AG04450 (cell line): Measurements from ENCODE around the gene NYAP1. TPM values are rescaled to one million over a fixed set of nuclear protein-coding genes. Genes with fewer than 3 reads are reported as not detected.
"Not testable (repeated sequence)": the region's sequence is repeated elsewhere in the genome, so short reads cannot be mapped to it uniquely, and the experiment has no call there.

Experiments
- CTCF ChIA-PET: fragments of 300-600, 350-600 bp; formaldehyde crosslinking; extraction: SDS; loops from one replicate; lab custom pipeline; 2022; ENCODE audit warnings: antibody characterized with exemption, inconsistent platforms; lab: Charles Lee
- POLR2A ChIA-PET: fragments of 350-600 bp; formaldehyde crosslinking; extraction: SDS; loops from one replicate; lab custom pipeline; 2021; ENCODE audit warnings: antibody characterized with exemption, inconsistent platforms; lab: Yijun Ruan, JAX
- DNase-seq: peaks from one replicate; pipeline ENCODE4 v3.0.0-alpha.2; 2011; ENCODE audit warnings: low read depth, low spot score
- H3K27ac ChIP-seq: one replicate; pipeline ENCODE4 v1.5.1; 2012; ENCODE audit warnings: low read depth, low read length, control low read depth
- H3K27me3 ChIP-seq: one replicate; pipeline ENCODE4 v1.6.0; 2012; ENCODE audit warnings: low read length; ENCODE audit not compliant: control insufficient read depth, insufficient read depth
- H3K4me3 ChIP-seq: 2 replicates; pipeline ENCODE4 v1.5.1; 2011; ENCODE audit warnings: mild to moderate bottlenecking, low read depth, low read length, control low read depth
- H3K9me3 ChIP-seq: 2 replicates; pipeline ENCODE4 v1.5.1; 2012; ENCODE audit warnings: low read length; ENCODE audit not compliant: control insufficient read depth, insufficient read depth
- CTCF ChIP-seq: IDR thresholded peaks from 2 replicates; pipeline ENCODE4 v1.5.1; 2011; ENCODE audit warnings: low read depth, low read length, control low read depth, inconsistent platforms
- polyA plus RNA-seq: library from polyadenylated mRNA; depleted of rRNA; stranded (reverse); fragments of >200 nt; gene quantifications from 2 replicates; pipeline ENCODE4 v1.2.3, GENCODE V29; 2011

NYAP1 gene
- polyA plus RNA-seq, 1 experiment: 0.35 TPM

- no peak for DNase-seq
- CTCF ChIA-PET: interaction anchor here (0.5 to 1.0 kb wide), 4 partner anchors 8 to 211 kb away, joined by 3 to 4 read pairs (median 4); no protein-coding TSS in a partner anchor
- no peak overlapping the region for H3K4me3 ChIP-seq
- H3K27ac ChIP-seq: no peak overlapping the region
- no peak for TF ChIP-seq CTCF
- no peaks in the 10 kb centered on the region for H3K27me3 ChIP-seq
- H3K9me3 ChIP-seq: no peaks in the 10 kb centered on the region
- POLR2A ChIA-PET: interaction anchor here (0.7 to 1.6 kb wide), 2 partner anchors 20 to 137 kb away, joined by 6 to 8 read pairs; partner anchors contain the start of genes FBXO24, MEPCE and ZCWPW1
Measured at GRCh38 chr7:100449190-100449795, 34.4 kb upstream of the NYAP1 start.

DNA sequence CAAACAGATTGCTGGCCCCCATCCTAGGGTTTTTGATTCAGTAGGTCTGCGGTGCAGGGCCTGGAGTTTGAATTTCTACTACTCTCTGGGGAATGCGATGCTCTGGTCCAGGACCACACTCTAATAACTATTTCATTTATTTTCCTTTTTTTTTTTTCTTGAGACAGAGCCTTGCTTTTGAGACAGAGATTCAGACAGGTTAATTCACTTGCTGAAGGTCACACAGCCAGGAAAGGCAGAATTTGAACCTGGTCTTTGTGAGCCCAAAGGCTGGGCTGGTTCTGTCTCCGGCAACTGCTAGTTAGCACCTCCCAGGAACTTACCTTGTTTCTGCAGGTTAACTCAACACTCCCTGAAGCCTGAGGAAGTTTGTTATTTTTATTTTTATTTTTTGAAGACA is 31.2 kb upstream of the NYAP1 start:
- no peak for TF ChIP-seq CTCF
- ChIA-PET CTCF (interaction anchor here (1.4 kb wide), 1 partner anchor 13 kb away, joined by 5 read pairs; no protein-coding TSS in a partner anchor), POLR2A (no interaction called here)
- Histone ChIP-seq H3K27me3 (no peaks in the 10 kb centered on the region), H3K4me3 (no peak overlapping the region), H3K9me3 (no peaks in the 10 kb centered on the region), H3K27ac (no peak overlapping the region)
- DNase-seq: no peak

GRCh38 chr7:100453854-100454253 is 29.9 kb upstream of the NYAP1 start:
- H3K27me3 ChIP-seq, H3K9me3 ChIP-seq, POLR2A ChIA-PET, H3K4me3 ChIP-seq, DNase-seq, H3K27ac ChIP-seq: not testable (repeated sequence)
- CTCF ChIA-PET: interaction anchor here (0.9 to 2.3 kb wide), 4 partner anchors 11 to 105 kb away, joined by 3 to 12 read pairs (median 5); partner anchors contain the start of gene SPACDR

DNA sequence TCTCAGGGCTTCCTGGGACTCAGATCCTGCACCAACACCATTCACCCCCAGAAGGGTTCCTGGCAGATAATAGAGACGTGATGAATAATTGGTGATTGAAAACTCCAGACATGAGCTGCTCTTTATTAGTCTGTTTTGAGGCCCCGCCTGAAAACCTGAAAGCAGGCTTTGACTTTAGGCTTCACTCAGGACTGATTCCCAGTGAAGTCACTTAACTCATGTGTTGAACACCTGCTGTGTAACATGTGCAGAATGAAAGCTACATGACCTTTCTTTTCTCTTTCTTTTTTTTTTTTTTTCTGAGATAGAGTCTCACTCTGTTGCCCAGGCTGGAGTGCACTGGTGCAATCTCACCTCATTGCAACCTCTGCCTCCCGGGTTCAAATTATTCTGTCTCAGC is 28.5 kb upstream of the NYAP1 start:
- no peaks in the 10 kb centered on the region for H3K9me3 ChIP-seq
- no peak for TF ChIP-seq CTCF
- ChIA-PET CTCF (interaction anchor here (0.6 to 2.3 kb wide), 5 partner anchors 10 to 109 kb away, joined by 3 to 12 read pairs (median 4); partner anchors contain the start of gene SPACDR), POLR2A (interaction anchor here (0.6 to 1.0 kb wide), 2 partner anchors 11 to 15 kb away, joined by 3 read pairs; no protein-coding TSS in a partner anchor)
- H3K4me3 ChIP-seq: no peak overlapping the region
- H3K27ac ChIP-seq: no peak overlapping the region
- H3K27me3 ChIP-seq: no peaks in the 10 kb centered on the region
- no peak for DNase-seq

- TF ChIP-seq CTCF: no peak
- Histone ChIP-seq H3K27me3 (no peaks in the 10 kb centered on the region), H3K27ac (no peak overlapping the region), H3K9me3 (no peaks in the 10 kb centered on the region), H3K4me3 (no peak overlapping the region)
- ChIA-PET POLR2A (no interaction called here), CTCF (interaction anchor here (1.5 kb wide), 1 partner anchor 103 kb away, joined by 3 read pairs; no protein-coding TSS in a partner anchor)
- DNase-seq: no peak
Measured at GRCh38 chr7:100456562-100456961, 27.2 kb upstream of the NYAP1 start.
